GM21390 (cell line): Measurements from ENCODE around the gene CFAP161.

Experiments
- ATAC-seq: cut with Tn5 transposase; IDR thresholded peaks from one replicate; pipeline ENCODE4 v1.9.1; 2021; ENCODE audit not compliant: unreplicated experiment

Gene CFAP161

GRCh38 chr15:81106560-81106959 is 27.5 kb upstream of the CFAP161 start:
- ATAC-seq = no peak

GRCh38 chr15:81107889-81108288 is 26.2 kb upstream of the CFAP161 start:
- no peak for ATAC-seq

- no peak for ATAC-seq
These were observed 25.6 kb upstream of the CFAP161 start for GRCh38 chr15:81108427-81108826.

GRCh38 chr15:81111018-81111417 is 23.1 kb upstream of the CFAP161 start:
- no peak for ATAC-seq

- peak; percentile 92 for ATAC-seq
These were observed 22.3 kb upstream of the CFAP161 start for GRCh38 chr15:81111510-81112470.

- no peak for ATAC-seq
These were observed 20.8 kb upstream of the CFAP161 start for GRCh38 chr15:81113204-81113657.

- no peak for ATAC-seq
These were observed 20.2 kb upstream of the CFAP161 start for GRCh38 chr15:81113861-81114291.

GRCh38 chr15:81115054-81115939 is 18.8 kb upstream of the CFAP161 start:
- ATAC-seq = no peak

GRCh38 chr15:81117136-81117535 is 16.9 kb upstream of the CFAP161 start:
- no peak for ATAC-seq

GRCh38 chr15:81117581-81117980 is 16.5 kb upstream of the CFAP161 start:
- ATAC-seq = no peak

- ATAC-seq = no peak
These were observed 15.7 kb upstream of the CFAP161 start for GRCh38 chr15:81118361-81118760.

GRCh38 chr15:81120069-81120468 is 14.0 kb upstream of the CFAP161 start:
- no peak for ATAC-seq

- no peak for ATAC-seq
These were observed 7.2 kb upstream of the CFAP161 start for GRCh38 chr15:81126892-81127291.

GRCh38 chr15:81141478-81141877 is 7.4 kb downstream of the CFAP161 start:
- peak; percentile 74 for ATAC-seq

GRCh38 chr15:81146006-81146405 is 11.9 kb downstream of the CFAP161 start:
- ATAC-seq = no peak

- ATAC-seq = no peak
These were observed 12.4 kb downstream of the CFAP161 start for GRCh38 chr15:81146466-81146865.

- ATAC-seq = no peak
These were observed 17.3 kb downstream of the CFAP161 start for GRCh38 chr15:81151389-81151788.

GRCh38 chr15:81152339-81152738 is 18.3 kb downstream of the CFAP161 start:
- ATAC-seq = no peak

- no peak for ATAC-seq
These were observed 18.7 kb downstream of the CFAP161 start for GRCh38 chr15:81152799-81153198.

- no peak for ATAC-seq
These were observed 21.5 kb downstream of the CFAP161 start for GRCh38 chr15:81155375-81156218.

GRCh38 chr15:81156324-81156723 is 22.3 kb downstream of the CFAP161 start:
- ATAC-seq = no peak
